GM15510 (cell line): ENCODE results near the gene UBAC2.

Experiments
- POLR2A ChIP-seq: IDR thresholded peaks from 3 replicates; pipeline ENCODE4 v1.6.1; 2011; ENCODE audit warnings: borderline replicate concordance; ENCODE audit not compliant: insufficient read length; ENCODE audit errors: extremely low read depth

UBAC2 gene

GRCh38 chr13:99173606-99174005 lies 27.0 kb upstream of the UBAC2 start:
- TF ChIP-seq POLR2A = no peak

- TF ChIP-seq POLR2A = no peak
These were observed 26.0 kb upstream of the UBAC2 start for GRCh38 chr13:99174533-99175100.

GRCh38 chr13:99176309-99177276 lies 24.1 kb upstream of the UBAC2 start:
- no peak for TF ChIP-seq POLR2A

- no peak for TF ChIP-seq POLR2A
These were observed 22.0 kb upstream of the UBAC2 start for GRCh38 chr13:99178636-99179035.

GRCh38 chr13:99179460-99179859 lies 21.2 kb upstream of the UBAC2 start:
- no peak for TF ChIP-seq POLR2A

GRCh38 chr13:99182439-99182838 lies 18.2 kb upstream of the UBAC2 start:
- no peak for TF ChIP-seq POLR2A

- no peak for TF ChIP-seq POLR2A
These were observed 15.0 kb upstream of the UBAC2 start for GRCh38 chr13:99185606-99186005.

- TF ChIP-seq POLR2A = no peak
These were observed 10.3 kb upstream of the UBAC2 start for GRCh38 chr13:99190147-99190985.

- TF ChIP-seq POLR2A = no peak
These were observed 9.2 kb upstream of the UBAC2 start for GRCh38 chr13:99191336-99191899.

- no peak for TF ChIP-seq POLR2A
These were observed 8.7 kb upstream of the UBAC2 start for GRCh38 chr13:99191900-99192399.

GRCh38 chr13:99192480-99192879 lies 8.2 kb upstream of the UBAC2 start:
- TF ChIP-seq POLR2A = no peak

- TF ChIP-seq POLR2A = no peak
These were observed 7.5 kb upstream of the UBAC2 start for GRCh38 chr13:99193152-99193551.

GRCh38 chr13:99196466-99197116 lies 4.1 kb upstream of the UBAC2 start:
- TF ChIP-seq POLR2A = no peak

GRCh38 chr13:99197117-99197651 lies 3.5 kb upstream of the UBAC2 start:
- no peak for TF ChIP-seq POLR2A
